Measurements from ENCODE around the gene C1QB. TPM values are rescaled to one million over a fixed set of nuclear protein-coding genes. Genes with fewer than 3 reads are reported as not detected.
A peak's percentile ranks its signal among the peaks of the same experiment; 100 is the strongest.

The C1QB gene, protein sequence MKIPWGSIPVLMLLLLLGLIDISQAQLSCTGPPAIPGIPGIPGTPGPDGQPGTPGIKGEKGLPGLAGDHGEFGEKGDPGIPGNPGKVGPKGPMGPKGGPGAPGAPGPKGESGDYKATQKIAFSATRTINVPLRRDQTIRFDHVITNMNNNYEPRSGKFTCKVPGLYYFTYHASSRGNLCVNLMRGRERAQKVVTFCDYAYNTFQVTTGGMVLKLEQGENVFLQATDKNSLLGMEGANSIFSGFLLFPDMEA
- not detected in 2 replicates for total RNA-seq
- polyA plus RNA-seq, result not detected in 2 replicates

GRCh38 chr1:22652881-22653316 is at the start of gene C1QB:
Gene C1QB (plus strand): TSS chr1:22653236. CDS start chr1:22659463, 6,227 bp downstream.
- Histone ChIP-seq H3K9me3 (ENCODE audit: low read depth) (no peaks in the 10 kb centered on the region), H3K4me1 (ENCODE audit: low read depth) (no peaks in the 10 kb centered on the region), H3K27me3 (peaks cover 7% of the 10 kb centered on the region), H3K36me3 (no peaks in the 10 kb centered on the region), H3K4me3 (no peak within 1 kb of the TSS), H3K27ac (no peak within 1 kb of the TSS)
- no peak for DNase-seq (ENCODE audit: low read depth in 1 of 2, low spot score in 1 of 2)
- TF ChIP-seq, protein P1, sequence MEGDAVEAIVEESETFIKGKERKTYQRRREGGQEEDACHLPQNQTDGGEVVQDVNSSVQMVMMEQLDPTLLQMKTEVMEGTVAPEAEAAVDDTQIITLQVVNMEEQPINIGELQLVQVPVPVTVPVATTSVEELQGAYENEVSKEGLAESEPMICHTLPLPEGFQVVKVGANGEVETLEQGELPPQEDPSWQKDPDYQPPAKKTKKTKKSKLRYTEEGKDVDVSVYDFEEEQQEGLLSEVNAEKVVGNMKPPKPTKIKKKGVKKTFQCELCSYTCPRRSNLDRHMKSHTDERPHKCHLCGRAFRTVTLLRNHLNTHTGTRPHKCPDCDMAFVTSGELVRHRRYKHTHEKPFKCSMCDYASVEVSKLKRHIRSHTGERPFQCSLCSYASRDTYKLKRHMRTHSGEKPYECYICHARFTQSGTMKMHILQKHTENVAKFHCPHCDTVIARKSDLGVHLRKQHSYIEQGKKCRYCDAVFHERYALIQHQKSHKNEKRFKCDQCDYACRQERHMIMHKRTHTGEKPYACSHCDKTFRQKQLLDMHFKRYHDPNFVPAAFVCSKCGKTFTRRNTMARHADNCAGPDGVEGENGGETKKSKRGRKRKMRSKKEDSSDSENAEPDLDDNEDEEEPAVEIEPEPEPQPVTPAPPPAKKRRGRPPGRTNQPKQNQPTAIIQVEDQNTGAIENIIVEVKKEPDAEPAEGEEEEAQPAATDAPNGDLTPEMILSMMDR (IDR thresholded peaks at IDR 0.05; ENCODE audit: low read depth, low read length), result no peak

DNA sequence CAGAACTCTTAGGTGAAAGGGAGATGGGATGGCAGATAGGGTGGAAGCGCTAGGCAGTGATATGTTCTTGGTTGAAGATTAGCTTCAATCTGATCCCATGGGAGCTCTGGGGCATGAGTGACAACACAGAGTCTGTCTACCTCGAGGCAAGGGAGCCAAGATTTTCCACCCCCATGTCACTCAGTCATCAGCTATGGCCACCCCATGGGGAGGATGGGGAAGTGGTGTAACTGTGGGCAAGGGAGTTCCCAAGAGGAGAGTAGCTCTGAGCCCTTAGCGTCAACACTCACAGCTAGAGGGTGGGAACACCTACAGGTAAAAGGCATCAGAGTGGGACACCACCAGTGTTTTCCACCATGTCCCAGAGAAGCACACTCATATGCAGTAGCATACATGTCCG is 46.9 kb upstream of the C1QB start:
- Histone ChIP-seq H3K27me3 (peaks cover 73% of the 10 kb centered on the region), H3K4me1 (ENCODE audit: low read depth) (no peaks in the 10 kb centered on the region)

GRCh38 chr1:22607154-22607553 is 45.9 kb upstream of the C1QB start:
- H3K27me3 ChIP-seq, result peaks cover 73% of the 10 kb centered on the region

More for the DNA sequence above, 46.9 kb upstream of the C1QB start:
- TF ChIP-seq, protein P1 (IDR thresholded peaks at IDR 0.05; ENCODE audit: low read depth, low read length), result no peak
- Histone ChIP-seq H3K9me3 (ENCODE audit: low read depth) (no peaks in the 10 kb centered on the region), H3K27ac (no peak overlapping the region), H3K4me3 (no peak overlapping the region), H3K36me3 (no peaks in the 10 kb centered on the region)
- no peak for DNase-seq (ENCODE audit: low read depth in 1 of 2, low spot score in 1 of 2)

GRCh38 chr1:22608361-22608760 is 44.7 kb upstream of the C1QB start:
- Histone ChIP-seq H3K36me3 (no peaks in the 10 kb centered on the region), H3K4me3 (no peak overlapping the region), H3K27me3 (peaks cover 73% of the 10 kb centered on the region), H3K9me3 (ENCODE audit: low read depth) (no peaks in the 10 kb centered on the region), H3K27ac (no peak overlapping the region), H3K4me1 (ENCODE audit: low read depth) (no peaks in the 10 kb centered on the region)
- DNase-seq (ENCODE audit: low read depth in 1 of 2, low spot score in 1 of 2), result no peak
- TF ChIP-seq, protein P1 (IDR thresholded peaks at IDR 0.05; ENCODE audit: low read depth, low read length), result no peak

More at GRCh38 chr1:22607154-22607553, 45.9 kb upstream of the C1QB start:
- Histone ChIP-seq H3K9me3 (ENCODE audit: low read depth) (no peaks in the 10 kb centered on the region), H3K4me1 (ENCODE audit: low read depth) (no peaks in the 10 kb centered on the region), H3K4me3 (no peak overlapping the region), H3K27ac (no peak overlapping the region), H3K36me3 (no peaks in the 10 kb centered on the region)
- TF ChIP-seq, protein P1 (IDR thresholded peaks at IDR 0.05; ENCODE audit: low read depth, low read length), result no peak
- peak in 1 of 2 donors; percentile 58 for DNase-seq (ENCODE audit: low read depth in 1 of 2, low spot score in 1 of 2)

- TF ChIP-seq, protein P1 (IDR thresholded peaks at IDR 0.05; ENCODE audit: low read depth, low read length), result no peak
- Histone ChIP-seq H3K27me3 (peaks cover 73% of the 10 kb centered on the region), H3K27ac (no peak overlapping the region), H3K9me3 (ENCODE audit: low read depth) (no peaks in the 10 kb centered on the region), H3K36me3 (no peaks in the 10 kb centered on the region), H3K4me3 (no peak overlapping the region), H3K4me1 (ENCODE audit: low read depth) (no peaks in the 10 kb centered on the region)
- DNase-seq (ENCODE audit: low read depth in 1 of 2, low spot score in 1 of 2), result no peak
These were observed 43.7 kb upstream of the C1QB start for GRCh38 chr1:22609291-22609690.

Data from cardiac muscle cell (in vitro differentiated cells and primary cell).